Measurements from ENCODE around the gene BRPF3. TPM values are rescaled to one million over a fixed set of nuclear protein-coding genes. Genes with fewer than 3 reads are reported as not detected.

The BRPF3 gene
- total RNA-seq, 4 donors from 2014 or later, result 21.5 to 34.8 (median 22.3) TPM

DNA sequence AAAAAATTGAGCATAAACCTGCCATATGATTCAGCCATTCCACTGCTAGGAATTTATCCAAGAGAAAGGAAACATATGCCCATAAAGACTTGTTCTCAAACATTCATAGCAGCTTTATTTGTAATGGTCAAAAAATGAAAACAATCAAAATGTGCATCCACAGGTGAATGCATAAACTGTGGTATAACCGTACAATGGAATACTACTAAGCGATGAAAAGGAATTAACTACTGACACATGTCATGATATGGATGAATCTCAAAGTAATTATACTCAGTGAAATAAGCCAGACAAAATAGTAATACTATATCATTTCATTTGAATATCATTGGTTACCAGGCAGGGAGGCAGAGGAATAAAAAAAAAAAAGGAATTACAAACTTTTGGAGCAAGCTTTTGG lies 25.8 kb upstream of the BRPF3 start:
- H3K4me3 ChIP-seq, result no peak overlapping the region
- WGBS, result 91% methylated on average over 2 of the region's 2 CpGs
- no peak overlapping the region for H3K27ac ChIP-seq (replicated peaks in 1 of 4)
- no peak for TF ChIP-seq CTCF (IDR thresholded peaks at IDR 0.05)
- TF ChIP-seq EP300 (IDR thresholded peaks at IDR 0.05), result no peak
- no peak for TF ChIP-seq POLR2A (IDR thresholded peaks at IDR 0.05; ENCODE audit: low read depth)
- no peak for TF ChIP-seq POLR2AphosphoS5 (IDR thresholded peaks at IDR 0.05)
- H3K36me3 ChIP-seq, result no peaks in the 10 kb centered on the region
- H3K27me3 ChIP-seq, result no peaks in the 10 kb centered on the region
- no peaks in the 10 kb centered on the region for H3K9me3 ChIP-seq
- H3K4me1 ChIP-seq, result no peaks in the 10 kb centered on the region
- no peak for DNase-seq (ENCODE audit: extremely low spot score)
- intact Hi-C loops (cut with DNase I), result no loop called here

DNA sequence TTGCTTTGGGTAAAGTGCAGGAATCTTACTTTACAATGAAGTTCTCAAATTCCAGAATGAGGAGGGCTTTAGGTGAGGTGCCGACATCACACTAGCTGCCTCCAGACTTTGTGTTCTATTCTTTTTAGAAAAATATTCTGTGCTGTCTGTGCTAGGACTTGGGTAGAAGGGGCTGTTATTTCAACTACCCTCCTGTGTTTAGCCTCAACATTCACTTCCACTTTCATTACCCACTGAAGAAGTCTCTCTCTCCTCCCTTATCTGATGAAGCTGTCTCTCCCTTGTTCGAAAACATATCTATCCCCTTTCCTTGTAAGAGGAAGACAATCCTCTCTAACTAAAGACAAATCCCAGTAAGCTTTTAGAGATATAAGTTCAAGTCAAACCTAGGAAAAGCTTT lies 25.0 kb upstream of the BRPF3 start:
- no peaks in the 10 kb centered on the region for H3K27me3 ChIP-seq
- WGBS, result 90% methylated on average over 2 of the region's 2 CpGs
- TF ChIP-seq POLR2A (IDR thresholded peaks at IDR 0.05; ENCODE audit: low read depth), result no peak
- no peak for TF ChIP-seq CTCF (IDR thresholded peaks at IDR 0.05)
- no peak for TF ChIP-seq POLR2AphosphoS5 (IDR thresholded peaks at IDR 0.05)
- TF ChIP-seq EP300 (IDR thresholded peaks at IDR 0.05), result no peak
- no peak for DNase-seq (ENCODE audit: extremely low spot score)
- no peak overlapping the region for H3K27ac ChIP-seq (replicated peaks in 1 of 4)
- H3K4me3 ChIP-seq, result no peak overlapping the region
- no peaks in the 10 kb centered on the region for H3K9me3 ChIP-seq
- H3K36me3 ChIP-seq, result no peaks in the 10 kb centered on the region
- intact Hi-C loops (cut with DNase I), result no loop called here
- no peaks in the 10 kb centered on the region for H3K4me1 ChIP-seq

DNA sequence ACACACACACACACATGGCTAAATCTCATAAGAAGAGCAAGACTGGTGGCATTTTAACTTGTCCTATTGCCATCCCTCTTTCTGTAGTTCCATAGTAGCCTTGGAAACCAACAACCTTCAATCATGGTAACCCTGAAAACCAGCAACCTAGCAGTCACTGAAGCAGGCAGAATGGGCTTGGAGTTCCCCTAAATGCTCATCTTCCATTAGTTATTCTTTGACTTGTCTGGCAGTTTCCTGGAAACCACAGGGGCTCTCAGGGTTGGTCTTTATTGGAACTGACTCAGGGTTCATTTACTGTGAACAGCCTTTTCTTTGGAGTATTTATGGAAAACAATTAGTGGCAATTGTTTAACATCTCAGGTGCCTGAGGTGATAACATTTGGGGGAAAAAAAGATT lies 19.4 kb upstream of the BRPF3 start:
- H3K4me3 ChIP-seq, result no peak overlapping the region
- intact Hi-C loops (cut with DNase I), result no loop called here
- no peaks in the 10 kb centered on the region for H3K4me1 ChIP-seq
- H3K27ac ChIP-seq (replicated peaks in 1 of 4), result no peak overlapping the region
- DNase-seq (ENCODE audit: extremely low spot score), result no peak
- H3K36me3 ChIP-seq, result no peaks in the 10 kb centered on the region
- H3K9me3 ChIP-seq, result peaks cover 0 to 17% (median 14%) of the 10 kb centered on the region in 4 donors
- TF ChIP-seq CTCF (IDR thresholded peaks at IDR 0.05) (no peak), POLR2AphosphoS5 (IDR thresholded peaks at IDR 0.05) (no peak), EP300 (IDR thresholded peaks at IDR 0.05) (no peak), POLR2A (IDR thresholded peaks at IDR 0.05; ENCODE audit: low read depth) (no peak)
- no peaks in the 10 kb centered on the region for H3K27me3 ChIP-seq

- intact Hi-C loops (cut with DNase I), result no loop called here
- no peak for DNase-seq (ENCODE audit: extremely low spot score)
Measured at GRCh38 chr6:36178544-36178943, 18.0 kb upstream of the BRPF3 start.

More at GRCh38 chr6:36178544-36178943, 18.0 kb upstream of the BRPF3 start:
- no peaks in the 10 kb centered on the region for H3K4me1 ChIP-seq
- TF ChIP-seq POLR2AphosphoS5 (IDR thresholded peaks at IDR 0.05) (no peak), EP300 (IDR thresholded peaks at IDR 0.05) (no peak), CTCF (IDR thresholded peaks at IDR 0.05) (no peak), POLR2A (IDR thresholded peaks at IDR 0.05; ENCODE audit: low read depth) (no peak)
- peaks cover 0 to 17% (median 14%) of the 10 kb centered on the region in 4 donors for H3K9me3 ChIP-seq
- H3K27ac ChIP-seq (replicated peaks in 1 of 4), result no peak overlapping the region
- H3K4me3 ChIP-seq, result no peak overlapping the region
- no peaks in the 10 kb centered on the region for H3K36me3 ChIP-seq
- no peaks in the 10 kb centered on the region for H3K27me3 ChIP-seq
